Gastroesophageal sphincter (tissue), 4 donors: Measurements from ENCODE around the gene DUSP9. TPM values are rescaled to one million over a fixed set of nuclear protein-coding genes. Genes with fewer than 3 reads are reported as not detected.

Source experiments
- ATAC-seq: fragments of 150-250 bp; one replicate; pipeline ENCODE4 v1.9.1; 2016; ENCODE audit warnings: mild to moderate bottlenecking, moderate library complexity
- H3K27ac ChIP-seq, 4 donors: fragments of 200-600 bp; sonication (generic) in 3 of 4; 1 replicate in 3 of 4; 2 replicates in 1 of 4; pipeline ENCODE4 v1.5.1; 2016 to 2019
- H3K27me3 ChIP-seq: fragments of 200-600 bp; sonication (generic); one replicate; pipeline ENCODE4 v1.5.1; 2019
- H3K36me3 ChIP-seq, 2 donors: fragments of 200-600 bp; sonication (generic); one replicate each; pipeline ENCODE4 v1.5.1; 2019; ENCODE audit warnings: control low read depth in 1 of 2
- H3K4me1 ChIP-seq, 3 donors: fragments of 200-600 bp; sonication (generic); 1 replicate in 2 of 3; 2 replicates in 1 of 3; pipeline ENCODE4 v1.5.1; 2016 to 2019; ENCODE audit warnings: control low read depth in 2 of 3
- H3K4me3 ChIP-seq, 2 donors: fragments of 200-600 bp; sonication (generic); one replicate each; pipeline ENCODE4 v1.5.1; 2019; ENCODE audit warnings: mild to moderate bottlenecking in 1 of 2, moderate library complexity in 1 of 2
- H3K9me3 ChIP-seq, 3 donors: fragments of 200-600 bp; sonication (generic); one replicate each; pipeline ENCODE4 v1.5.1; 2017 to 2019; ENCODE audit warnings: control low read depth in 2 of 3
- EP300 ChIP-seq: sonication (generic); formaldehyde crosslinking; IDR thresholded peaks from one replicate; pipeline ENCODE4 v1.6.1; 2017; ENCODE audit warnings: antibody characterized with exemption, mild to moderate bottlenecking
- POLR2A ChIP-seq, 2 donors: fragments of 450-650 bp; IDR thresholded peaks; one replicate each; pipeline ENCODE4 v1.6.1; 2017; ENCODE audit warnings: antibody characterized with exemption in 2 of 2, mild to moderate bottlenecking in 2 of 2, moderate library complexity in 1 of 2
- POLR2AphosphoS5 ChIP-seq: sonication (generic); formaldehyde crosslinking; IDR thresholded peaks from one replicate; pipeline ENCODE4 v1.6.1; 2017; ENCODE audit warnings: antibody characterized with exemption
- WGBS, 2 donors: methylation state at CpG; one replicate each; pipeline ENCODE4 v1.1.5; 2018; ENCODE audit warnings: low coverage in 1 of 2; 5-methylcytosine and 5-hydroxymethylcytosine counted together
- total RNA-seq, 4 donors: library from RNA; depleted of rRNA; stranded (reverse); fragments of >200 nt; gene quantifications; one replicate each; pipeline ENCODE4 v1.1.0, GENCODE V29; 2016
- TF ChIP-seq, protein P1 (sequence below), 4 experiments: fragments of 200-600 bp in 2 of 4; fragments of 450-650 bp in 2 of 4; sonication (generic) in 1 of 4; IDR thresholded peaks; one replicate each; pipeline ENCODE4 v1.5.1; 2017 to 2019; ENCODE audit warnings: antibody characterized with exemption in 4 of 4, mild to moderate bottlenecking in 2 of 4, moderate library complexity in 2 of 4

The DUSP9 gene
- total RNA-seq, 4 donors from 2014 or later, result not detected

GRCh38 chrX:153611298-153612095, 35.5 kb upstream of the DUSP9 start:
- Histone ChIP-seq H3K27ac (no peak overlapping the region), H3K27me3 (peaks cover 15% of the 10 kb centered on the region), H3K36me3 (no peaks in the 10 kb centered on the region), H3K9me3 (no peaks in the 10 kb centered on the region), H3K4me3 (no peak overlapping the region), H3K4me1 (peaks cover 0 to 13% (median 0%) of the 10 kb centered on the region in 3 donors)
- WGBS, 2 donors, result no CpG with 5 or more reads among the region's 14 CpGs
- ATAC-seq, result no peak
- TF ChIP-seq POLR2A (IDR thresholded peaks at IDR 0.05) (no peak), EP300 (no peak), POLR2AphosphoS5 (no peak)
- TF ChIP-seq, protein P1, sequence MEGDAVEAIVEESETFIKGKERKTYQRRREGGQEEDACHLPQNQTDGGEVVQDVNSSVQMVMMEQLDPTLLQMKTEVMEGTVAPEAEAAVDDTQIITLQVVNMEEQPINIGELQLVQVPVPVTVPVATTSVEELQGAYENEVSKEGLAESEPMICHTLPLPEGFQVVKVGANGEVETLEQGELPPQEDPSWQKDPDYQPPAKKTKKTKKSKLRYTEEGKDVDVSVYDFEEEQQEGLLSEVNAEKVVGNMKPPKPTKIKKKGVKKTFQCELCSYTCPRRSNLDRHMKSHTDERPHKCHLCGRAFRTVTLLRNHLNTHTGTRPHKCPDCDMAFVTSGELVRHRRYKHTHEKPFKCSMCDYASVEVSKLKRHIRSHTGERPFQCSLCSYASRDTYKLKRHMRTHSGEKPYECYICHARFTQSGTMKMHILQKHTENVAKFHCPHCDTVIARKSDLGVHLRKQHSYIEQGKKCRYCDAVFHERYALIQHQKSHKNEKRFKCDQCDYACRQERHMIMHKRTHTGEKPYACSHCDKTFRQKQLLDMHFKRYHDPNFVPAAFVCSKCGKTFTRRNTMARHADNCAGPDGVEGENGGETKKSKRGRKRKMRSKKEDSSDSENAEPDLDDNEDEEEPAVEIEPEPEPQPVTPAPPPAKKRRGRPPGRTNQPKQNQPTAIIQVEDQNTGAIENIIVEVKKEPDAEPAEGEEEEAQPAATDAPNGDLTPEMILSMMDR (IDR thresholded peaks at IDR 0.05), result no peak

- H3K4me3 ChIP-seq, result no peak overlapping the region
- peaks cover 22% of the 10 kb centered on the region for H3K27me3 ChIP-seq
- 82% methylated on average over 4 of the region's 10 CpGs; no CpG with 5 or more reads in 1 of the 2 donors for WGBS, 2 donors
- H3K4me1 ChIP-seq, result peaks cover 0 to 13% (median 0%) of the 10 kb centered on the region in 3 donors
- no peak overlapping the region for H3K27ac ChIP-seq
- no peaks in the 10 kb centered on the region for H3K36me3 ChIP-seq
- H3K9me3 ChIP-seq, result no peaks in the 10 kb centered on the region
- no peak for TF ChIP-seq POLR2AphosphoS5
- TF ChIP-seq, protein P1 (IDR thresholded peaks at IDR 0.05), result no peak
- TF ChIP-seq POLR2A (IDR thresholded peaks at IDR 0.05), result no peak
- TF ChIP-seq EP300, result no peak
- no peak for ATAC-seq
Measured at GRCh38 chrX:153612413-153612812, 34.6 kb upstream of the DUSP9 start.

GRCh38 chrX:153614818-153615217, 32.2 kb upstream of the DUSP9 start:
- 65 to 80% methylated on average over 3 to 6 of the region's 6 CpGs for WGBS, 2 donors
- TF ChIP-seq, protein P1 (IDR thresholded peaks at IDR 0.05), result no peak
- no peak for TF ChIP-seq POLR2A (IDR thresholded peaks at IDR 0.05)
- TF ChIP-seq EP300, result no peak
- no peak for TF ChIP-seq POLR2AphosphoS5
- peaks cover 22% of the 10 kb centered on the region for H3K27me3 ChIP-seq

DNA sequence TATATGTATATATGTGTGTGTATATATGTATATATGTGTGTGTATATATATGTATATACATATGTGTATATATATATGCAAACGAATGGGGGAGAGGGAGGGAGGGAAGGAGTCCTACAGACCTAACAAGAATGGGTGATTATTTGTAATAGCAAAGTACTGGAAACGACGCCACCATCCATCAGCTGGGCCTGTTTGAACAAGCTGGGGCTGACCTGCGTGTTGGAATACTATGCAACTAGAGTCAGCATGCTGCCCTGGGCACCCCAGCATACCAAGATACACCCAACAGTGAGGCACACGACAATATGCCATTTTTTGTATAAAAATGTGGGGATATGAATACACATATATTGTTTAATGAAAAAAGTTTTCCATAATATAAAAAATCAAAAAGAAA, 26.4 kb upstream of the DUSP9 start:
- no peak for ATAC-seq
- Histone ChIP-seq H3K4me1 (no peaks in the 10 kb centered on the region), H3K27me3 (peaks cover 16% of the 10 kb centered on the region), H3K27ac (no peak overlapping the region), H3K36me3 (no peaks in the 10 kb centered on the region), H3K4me3 (no peak overlapping the region), H3K9me3 (no peaks in the 10 kb centered on the region)
- 70 to 76% methylated on average over 4 to 5 of the region's 5 CpGs for WGBS, 2 donors
- TF ChIP-seq, protein P1 (IDR thresholded peaks at IDR 0.05), result no peak
- TF ChIP-seq POLR2A (IDR thresholded peaks at IDR 0.05), result no peak
- TF ChIP-seq EP300, result no peak
- no peak for TF ChIP-seq POLR2AphosphoS5

More at GRCh38 chrX:153614818-153615217, 32.2 kb upstream of the DUSP9 start:
- Histone ChIP-seq H3K27ac (no peak overlapping the region), H3K36me3 (no peaks in the 10 kb centered on the region), H3K4me3 (no peak overlapping the region), H3K9me3 (no peaks in the 10 kb centered on the region), H3K4me1 (peaks cover 0 to 9% (median 0%) of the 10 kb centered on the region in 3 donors)
- no peak for ATAC-seq
